ENCODE measurements around the gene PRELP. TPM values are rescaled to one million over a fixed set of nuclear protein-coding genes. Genes with fewer than 3 reads are reported as not detected.
A peak's percentile ranks its signal among the peaks of the same experiment; 100 is the strongest.

The PRELP gene
- 100 to 1,000 TPM; 100 to 186 (median 165) TPM for total RNA-seq

GRCh38 chr1:203475012-203475981 lies at the start of gene PRELP:
Gene PRELP, plus strand, starts transcription at chr1:203475806. Its CDS starts 7,379 bp downstream, at chr1:203483185.
- Histone ChIP-seq H3K4me3 (peak within 1 kb of the TSS; percentile 51 to 69 (median 65)), H3K27me3 (no peaks in the 10 kb centered on the region), H3K27ac (replicated peaks in 1 of 4) (peak within 1 kb of the TSS; percentile 88 to 94 (median 92)), H3K9me3 (no peaks in the 10 kb centered on the region), H3K36me3 (no peaks in the 10 kb centered on the region), H3K4me1 (peaks cover 9 to 55% (median 54%) of the 10 kb centered on the region in 4 donors)
- WGBS = 35% methylated on average over 8 of the region's 8 CpGs
- TF ChIP-seq POLR2AphosphoS5 (IDR thresholded peaks at IDR 0.05) (peak; percentile 88 to 99), EP300 (IDR thresholded peaks at IDR 0.05) (no peak), CTCF (IDR thresholded peaks at IDR 0.05) (peak in 2 of 3 experiments; percentile 3 to 16), POLR2A (IDR thresholded peaks at IDR 0.05; ENCODE audit: low read depth) (peak; percentile 50)
- DNase-seq (ENCODE audit: extremely low spot score) = no peak
- intact Hi-C loops (cut with DNase I) = no loop called here

GRCh38 chr1:203426366-203426765 lies 49.2 kb upstream of the PRELP start:
- intact Hi-C loops (cut with DNase I) = no loop called here
- H3K27me3 ChIP-seq = no peaks in the 10 kb centered on the region
- WGBS = 85% methylated on average over 5 of the region's 5 CpGs
- H3K9me3 ChIP-seq = no peaks in the 10 kb centered on the region
- H3K27ac ChIP-seq (replicated peaks in 1 of 4) = no peak overlapping the region
- H3K36me3 ChIP-seq = no peaks in the 10 kb centered on the region
- TF ChIP-seq POLR2A (IDR thresholded peaks at IDR 0.05; ENCODE audit: low read depth) (no peak), CTCF (IDR thresholded peaks at IDR 0.05) (no peak), EP300 (IDR thresholded peaks at IDR 0.05) (no peak), POLR2AphosphoS5 (IDR thresholded peaks at IDR 0.05) (no peak)
- no peak overlapping the region for H3K4me3 ChIP-seq
- DNase-seq (ENCODE audit: extremely low spot score) = no peak
- peaks cover 4 to 24% (median 16%) of the 10 kb centered on the region in 4 donors for H3K4me1 ChIP-seq

GRCh38 chr1:203426870-203427269 lies 48.7 kb upstream of the PRELP start:
- H3K9me3 ChIP-seq = no peaks in the 10 kb centered on the region
- H3K4me1 ChIP-seq = peaks cover 4 to 24% (median 16%) of the 10 kb centered on the region in 4 donors
- H3K27me3 ChIP-seq = no peaks in the 10 kb centered on the region
- DNase-seq (ENCODE audit: extremely low spot score) = no peak
- H3K36me3 ChIP-seq = no peaks in the 10 kb centered on the region
- 100% methylated on average over 2 of the region's 2 CpGs for WGBS
- no peak overlapping the region for H3K4me3 ChIP-seq
- TF ChIP-seq POLR2AphosphoS5 (IDR thresholded peaks at IDR 0.05) = no peak
- no peak for TF ChIP-seq EP300 (IDR thresholded peaks at IDR 0.05)
- TF ChIP-seq POLR2A (IDR thresholded peaks at IDR 0.05; ENCODE audit: low read depth) = no peak
- intact Hi-C loops (cut with DNase I) = no loop called here
- H3K27ac ChIP-seq (replicated peaks in 1 of 4) = no peak overlapping the region

- WGBS = 100% methylated on average over 4 of the region's 4 CpGs
- Histone ChIP-seq H3K27ac (replicated peaks in 1 of 4) (no peak overlapping the region), H3K9me3 (no peaks in the 10 kb centered on the region), H3K4me1 (peaks cover 4 to 24% (median 16%) of the 10 kb centered on the region in 4 donors), H3K4me3 (no peak overlapping the region), H3K36me3 (no peaks in the 10 kb centered on the region), H3K27me3 (no peaks in the 10 kb centered on the region)
- TF ChIP-seq POLR2A (IDR thresholded peaks at IDR 0.05; ENCODE audit: low read depth) (no peak), POLR2AphosphoS5 (IDR thresholded peaks at IDR 0.05) (no peak), CTCF (IDR thresholded peaks at IDR 0.05) (no peak), EP300 (IDR thresholded peaks at IDR 0.05) (no peak)
- intact Hi-C loops (cut with DNase I) = no loop called here
- DNase-seq (ENCODE audit: extremely low spot score) = no peak
Observed at GRCh38 chr1:203427451-203427850, 48.2 kb upstream of the PRELP start.

- Histone ChIP-seq H3K27ac (replicated peaks in 1 of 4) (no peak overlapping the region), H3K9me3 (no peaks in the 10 kb centered on the region), H3K4me3 (no peak overlapping the region), H3K27me3 (no peaks in the 10 kb centered on the region), H3K36me3 (no peaks in the 10 kb centered on the region), H3K4me1 (peaks cover 4 to 24% (median 16%) of the 10 kb centered on the region in 4 donors)
- TF ChIP-seq POLR2A (IDR thresholded peaks at IDR 0.05; ENCODE audit: low read depth) = no peak
- TF ChIP-seq EP300 (IDR thresholded peaks at IDR 0.05) = no peak
- TF ChIP-seq CTCF (IDR thresholded peaks at IDR 0.05) = no peak
- no peak for TF ChIP-seq POLR2AphosphoS5 (IDR thresholded peaks at IDR 0.05)
- intact Hi-C loops (cut with DNase I) = no loop called here
- 67% methylated on average over 11 of the region's 11 CpGs for WGBS
- no peak for DNase-seq (ENCODE audit: extremely low spot score)
Observed at GRCh38 chr1:203428981-203429599, 46.5 kb upstream of the PRELP start.
